Measurements from ENCODE around the gene ACTN2. TPM values are rescaled to one million over a fixed set of nuclear protein-coding genes. Genes with fewer than 3 reads are reported as not detected.
A peak's percentile ranks its signal among the peaks of the same experiment; 100 is the strongest.

The ACTN2 gene
- total RNA-seq, 1 donor from 2014 or later = 0.52 TPM

GRCh38 chr1:236687273-236687672 lies 974 bp downstream of the ACTN2 start:
- Mint-ChIP-seq H3K27me3 (ENCODE audit: insufficient read depth, low read depth) (peaks cover 15% of the 10 kb centered on the region), H3K9me3 (peaks cover 9% of the 10 kb centered on the region), H3K4me1 (peaks cover 15% of the 10 kb centered on the region), H3K4me3 (peak overlapping the region; percentile 85), H3K27ac (no peak overlapping the region), H3K36me3 (no peaks in the 10 kb centered on the region)
- DNase-seq (ENCODE audit: low spot score) = peak; percentile 43
- no peaks in the 10 kb centered on the region for H3K9me3 ChIP-seq (ENCODE audit: low read depth)
- peaks cover 42% of the 10 kb centered on the region for H3K27me3 ChIP-seq
- no peak overlapping the region for H3K9ac ChIP-seq
- no peak overlapping the region for H3K27ac ChIP-seq
- H3K36me3 ChIP-seq = no peaks in the 10 kb centered on the region
- no peaks in the 10 kb centered on the region for H3K79me2 ChIP-seq (ENCODE audit: low read depth)
- TF ChIP-seq EZH2 (IDR thresholded peaks at IDR 0.05) = no peak
- TF ChIP-seq EZH2phosphoT487 (IDR thresholded peaks at IDR 0.05) = no peak
- TF ChIP-seq CTCF (IDR thresholded peaks at IDR 0.05) = no peak
- peak overlapping the region; percentile 89 for H3K4me2 ChIP-seq
- H2AFZ ChIP-seq (replicated peaks) = no peak overlapping the region
- peaks cover 10% of the 10 kb centered on the region for H3K4me1 ChIP-seq
- H4K20me1 ChIP-seq (ENCODE audit: low read depth) = no peaks in the 10 kb centered on the region
- peak overlapping the region; percentile 52 for H3K4me3 ChIP-seq
- peaks cover 13% of the 10 kb centered on the region for H3F3A ChIP-seq (ENCODE audit: low read depth)

GRCh38 chr1:236688705-236689104 lies 2.4 kb downstream of the ACTN2 start:
- no peak overlapping the region for H3K4me3 ChIP-seq
- DNase-seq (ENCODE audit: low spot score) = no peak

GRCh38 chr1:236689713-236690569 lies 3.6 kb downstream of the ACTN2 start:
- Histone ChIP-seq H3K27ac (no peak overlapping the region), H3K79me2 (ENCODE audit: low read depth) (no peaks in the 10 kb centered on the region), H3K4me1 (peaks cover 10% of the 10 kb centered on the region), H3F3A (ENCODE audit: low read depth) (peaks cover 11% of the 10 kb centered on the region), H3K27me3 (peaks cover 42% of the 10 kb centered on the region), H3K9ac (no peak overlapping the region), H3K36me3 (no peaks in the 10 kb centered on the region), H4K20me1 (ENCODE audit: low read depth) (no peaks in the 10 kb centered on the region), H3K4me2 (no peak overlapping the region), H2AFZ (replicated peaks) (no peak overlapping the region), H3K4me3 (no peak overlapping the region), H3K9me3 (ENCODE audit: low read depth) (no peaks in the 10 kb centered on the region)
- no peak for TF ChIP-seq EZH2 (IDR thresholded peaks at IDR 0.05)
- TF ChIP-seq EZH2phosphoT487 (IDR thresholded peaks at IDR 0.05) = no peak
- no peak for TF ChIP-seq CTCF (IDR thresholded peaks at IDR 0.05)
- peaks cover 15% of the 10 kb centered on the region for H3K27me3 Mint-ChIP-seq (ENCODE audit: insufficient read depth, low read depth)
- peaks cover 23% of the 10 kb centered on the region for H3K4me1 Mint-ChIP-seq
- H3K36me3 Mint-ChIP-seq = no peaks in the 10 kb centered on the region
- no peak for DNase-seq (ENCODE audit: low spot score)
- peaks cover 7% of the 10 kb centered on the region for H3K9me3 Mint-ChIP-seq
- no peak overlapping the region for H3K4me3 Mint-ChIP-seq
- no peak overlapping the region for H3K27ac Mint-ChIP-seq

More at GRCh38 chr1:236688705-236689104, 2.4 kb downstream of the ACTN2 start:
- H3F3A ChIP-seq (ENCODE audit: low read depth) = peaks cover 13% of the 10 kb centered on the region
- no peak for TF ChIP-seq EZH2 (IDR thresholded peaks at IDR 0.05)
- no peak for TF ChIP-seq EZH2phosphoT487 (IDR thresholded peaks at IDR 0.05)
- TF ChIP-seq CTCF (IDR thresholded peaks at IDR 0.05) = no peak
- H3K27ac ChIP-seq = no peak overlapping the region
- H3K36me3 Mint-ChIP-seq = no peaks in the 10 kb centered on the region
- no peak overlapping the region for H3K4me3 Mint-ChIP-seq
- no peak overlapping the region for H3K27ac Mint-ChIP-seq
- no peak overlapping the region for H2AFZ ChIP-seq (replicated peaks)
- no peaks in the 10 kb centered on the region for H3K79me2 ChIP-seq (ENCODE audit: low read depth)
- peaks cover 10% of the 10 kb centered on the region for H3K4me1 ChIP-seq
- peaks cover 15% of the 10 kb centered on the region for H3K27me3 Mint-ChIP-seq (ENCODE audit: insufficient read depth, low read depth)
- peaks cover 23% of the 10 kb centered on the region for H3K4me1 Mint-ChIP-seq
- H4K20me1 ChIP-seq (ENCODE audit: low read depth) = no peaks in the 10 kb centered on the region
- peaks cover 9% of the 10 kb centered on the region for H3K9me3 Mint-ChIP-seq
- H3K27me3 ChIP-seq = peaks cover 42% of the 10 kb centered on the region
- H3K9ac ChIP-seq = no peak overlapping the region
- H3K36me3 ChIP-seq = no peaks in the 10 kb centered on the region
- H3K9me3 ChIP-seq (ENCODE audit: low read depth) = no peaks in the 10 kb centered on the region
- no peak overlapping the region for H3K4me2 ChIP-seq

All from neural progenitor cell (in vitro differentiated cells).